Parathyroid adenoma (tissue), 2 donors: ENCODE results near the gene LIG4.
"Not testable (repeated sequence)": the region's sequence is repeated elsewhere in the genome, so short reads cannot be mapped to it uniquely, and the experiment has no call there.

Experiments used
- H2AFZ ChIP-seq: fragments of 300-600 bp; sonication (generic); one replicate; pipeline ENCODE4 v1.7.0; 2017; ENCODE audit warnings: antibody characterized with exemption, mild to moderate bottlenecking
- H3K27ac ChIP-seq: fragments of 300-600 bp; sonication (generic); one replicate; pipeline ENCODE4 v1.7.0; 2017
- H3K27me3 ChIP-seq: fragments of 300-600 bp; sonication (generic); one replicate; pipeline ENCODE4 v1.7.0; 2017; ENCODE audit warnings: low read length; ENCODE audit not compliant: control insufficient read depth, insufficient read depth
- H3K36me3 ChIP-seq: fragments of 300-600 bp; sonication (generic); one replicate; pipeline ENCODE4 v1.7.0; 2017; ENCODE audit warnings: low read length; ENCODE audit not compliant: control insufficient read depth, insufficient read depth
- H3K4me1 ChIP-seq: fragments of 300-600 bp; sonication (generic); one replicate; pipeline ENCODE4 v1.7.0; 2017; ENCODE audit warnings: control low read depth
- H3K4me2 ChIP-seq: fragments of 300-600 bp; sonication (generic); one replicate; pipeline ENCODE4 v1.7.0; 2017; ENCODE audit warnings: low read length
- H3K4me3 ChIP-seq: fragments of 300-600 bp; sonication (generic); one replicate; pipeline ENCODE4 v1.7.0; 2017; ENCODE audit warnings: low read depth, low read length
- H3K79me2 ChIP-seq: fragments of 300-600 bp; sonication (generic); one replicate; pipeline ENCODE4 v1.7.0; 2017; ENCODE audit warnings: control low read depth
- H3K9ac ChIP-seq: fragments of 300-600 bp; sonication (generic); one replicate; pipeline ENCODE4 v1.7.0; 2017; ENCODE audit warnings: mild to moderate bottlenecking
- H3K9me3 ChIP-seq: fragments of 300-600 bp; sonication (generic); one replicate; pipeline ENCODE4 v1.7.0; 2017; ENCODE audit warnings: low read length; ENCODE audit not compliant: control insufficient read depth
- TF ChIP-seq, protein P1 (sequence below): fragments of 300-600 bp; sonication (generic); IDR thresholded peaks from one replicate; pipeline ENCODE4 v1.7.0; 2017; ENCODE audit warnings: antibody characterized with exemption, mild to moderate bottlenecking
- donor health status: primary hyperparathyroidism.

Gene LIG4

DNA sequence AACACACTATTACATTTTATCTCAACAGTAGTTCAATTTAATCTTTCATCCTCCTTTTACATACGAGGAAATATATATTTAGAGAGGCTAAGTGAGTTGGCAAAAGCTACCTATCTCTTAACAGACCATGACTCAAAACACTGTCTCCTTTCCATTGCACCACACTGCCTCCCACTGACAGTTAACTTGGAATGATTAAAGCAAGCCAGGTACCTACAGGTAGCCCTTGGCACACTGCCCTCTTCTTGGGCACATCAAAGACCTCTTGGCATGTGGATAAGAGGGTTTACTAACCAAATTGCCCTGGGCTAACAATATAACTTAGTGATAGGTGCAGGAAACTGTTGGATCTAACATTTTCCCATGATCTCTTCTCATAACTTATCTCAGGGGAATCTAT, 4.7 kb upstream of the LIG4 start:
- Histone ChIP-seq H3K9me3 (no peaks in the 10 kb centered on the region), H3K4me1 (peaks cover 3% of the 10 kb centered on the region), H3K9ac (no peak overlapping the region), H3K79me2 (peaks cover 6% of the 10 kb centered on the region), H2AFZ (no peak overlapping the region), H3K27me3 (no peaks in the 10 kb centered on the region), H3K36me3 (no peaks in the 10 kb centered on the region), H3K27ac (no peak overlapping the region), H3K4me2 (peak overlapping the region; percentile 71), H3K4me3 (no peak overlapping the region)
- TF ChIP-seq, protein P1, sequence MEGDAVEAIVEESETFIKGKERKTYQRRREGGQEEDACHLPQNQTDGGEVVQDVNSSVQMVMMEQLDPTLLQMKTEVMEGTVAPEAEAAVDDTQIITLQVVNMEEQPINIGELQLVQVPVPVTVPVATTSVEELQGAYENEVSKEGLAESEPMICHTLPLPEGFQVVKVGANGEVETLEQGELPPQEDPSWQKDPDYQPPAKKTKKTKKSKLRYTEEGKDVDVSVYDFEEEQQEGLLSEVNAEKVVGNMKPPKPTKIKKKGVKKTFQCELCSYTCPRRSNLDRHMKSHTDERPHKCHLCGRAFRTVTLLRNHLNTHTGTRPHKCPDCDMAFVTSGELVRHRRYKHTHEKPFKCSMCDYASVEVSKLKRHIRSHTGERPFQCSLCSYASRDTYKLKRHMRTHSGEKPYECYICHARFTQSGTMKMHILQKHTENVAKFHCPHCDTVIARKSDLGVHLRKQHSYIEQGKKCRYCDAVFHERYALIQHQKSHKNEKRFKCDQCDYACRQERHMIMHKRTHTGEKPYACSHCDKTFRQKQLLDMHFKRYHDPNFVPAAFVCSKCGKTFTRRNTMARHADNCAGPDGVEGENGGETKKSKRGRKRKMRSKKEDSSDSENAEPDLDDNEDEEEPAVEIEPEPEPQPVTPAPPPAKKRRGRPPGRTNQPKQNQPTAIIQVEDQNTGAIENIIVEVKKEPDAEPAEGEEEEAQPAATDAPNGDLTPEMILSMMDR, result no peak

DNA sequence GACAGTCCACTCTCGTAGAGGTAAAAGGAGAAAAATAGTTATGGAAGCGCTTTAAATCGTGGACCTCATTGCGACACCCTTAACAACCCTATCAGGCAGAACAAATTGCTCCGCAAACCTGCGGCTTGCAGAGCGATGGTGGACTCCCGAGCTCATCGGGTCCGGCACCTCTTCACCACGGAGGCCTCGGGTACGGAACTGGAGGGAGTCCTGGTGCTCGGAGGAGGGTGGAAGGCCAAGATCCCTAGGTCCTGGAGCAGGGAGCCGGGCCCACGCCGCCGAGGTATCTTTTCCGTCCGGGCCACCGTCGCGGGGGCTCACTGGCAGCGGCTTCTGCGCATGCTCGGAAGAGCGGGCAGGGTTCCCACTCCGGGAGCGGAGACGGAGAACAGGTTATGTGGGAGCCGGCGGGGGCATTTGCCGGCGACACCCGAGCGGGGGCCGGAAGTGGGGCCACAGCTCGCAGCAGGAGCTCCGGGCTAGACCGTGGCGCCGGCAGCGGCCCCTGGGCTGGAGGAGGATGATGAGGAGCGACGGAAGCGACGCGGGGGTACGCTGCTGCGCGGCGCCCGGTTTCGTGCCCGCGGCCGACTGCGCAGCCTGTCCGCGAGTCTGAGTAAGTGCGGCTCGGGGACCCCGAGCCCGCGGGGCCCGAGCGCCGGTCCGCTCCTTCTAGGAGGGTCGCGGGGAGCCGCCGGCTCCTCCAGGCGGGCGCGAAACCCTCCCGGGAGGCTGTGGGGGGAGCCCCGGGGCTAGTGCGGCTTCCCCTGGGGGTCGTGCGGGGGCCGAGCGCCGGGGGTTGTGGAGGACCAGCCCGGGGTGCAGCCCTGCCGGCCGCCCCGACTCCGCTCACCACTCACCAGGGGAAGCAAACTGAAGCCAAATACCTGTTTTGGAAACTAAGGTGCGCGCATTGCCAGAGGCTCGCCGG, 3.0 kb upstream of the LIG4 start, which contains the start of gene ABHD13:
ABHD13 (plus strand) TSS at position 349 of the 931 bp plus-strand sequence. CDS start 10,827 bp downstream, outside the sequence.
- Histone ChIP-seq H3K4me2 (peak within 1 kb of the TSS; percentile 71), H3K4me3 (peak within 1 kb of the TSS; percentile 97), H2AFZ (peak within 1 kb of the TSS; percentile 96), H3K27me3 (no peaks in the 10 kb centered on the region), H3K4me1 (peaks cover 3% of the 10 kb centered on the region), H3K9ac (no peak within 1 kb of the TSS), H3K79me2 (peaks cover 6% of the 10 kb centered on the region), H3K27ac (peak within 1 kb of the TSS; percentile 78), H3K36me3 (no peaks in the 10 kb centered on the region), H3K9me3 (no peaks in the 10 kb centered on the region)
- TF ChIP-seq, protein P1, result no peak

DNA sequence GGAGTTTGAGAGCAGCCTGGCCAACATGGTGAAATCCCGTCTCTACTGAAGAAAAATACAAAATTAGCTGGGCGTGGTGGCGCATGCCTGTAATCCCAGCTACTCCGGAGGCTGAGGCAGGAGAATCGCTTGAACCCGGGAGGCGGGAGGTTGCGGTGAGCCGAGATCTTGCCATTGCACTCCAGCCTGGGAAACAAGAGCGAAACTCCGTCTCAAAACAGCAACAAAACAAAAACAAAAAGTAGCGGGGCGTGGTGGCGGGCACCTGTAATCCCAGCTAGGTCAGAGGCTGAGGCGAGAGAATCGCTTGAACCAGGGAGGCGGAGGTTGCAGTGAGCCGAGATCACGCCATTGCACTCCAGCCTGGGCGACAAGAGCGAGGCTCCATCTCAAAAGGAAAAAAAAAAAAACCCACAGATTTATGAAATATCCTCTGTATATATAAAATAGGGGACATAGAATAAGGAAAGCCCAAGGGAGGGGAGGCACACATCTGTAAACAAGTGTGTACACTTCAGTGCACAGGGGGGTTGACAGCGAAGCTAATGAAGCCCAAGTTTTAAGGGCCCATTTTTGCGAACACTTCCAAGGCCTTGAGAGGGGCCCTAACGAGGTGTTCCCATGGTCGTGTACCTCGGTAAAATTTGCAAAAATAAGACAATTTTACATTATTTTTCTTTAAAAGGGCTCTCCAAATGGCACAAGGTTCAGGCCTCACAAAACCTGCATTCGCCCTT, 2.1 kb upstream of the LIG4 start:
- not testable (repeated sequence) for H3K27me3 ChIP-seq, H3K36me3 ChIP-seq, H3K79me2 ChIP-seq, H3K4me1 ChIP-seq, H3K9me3 ChIP-seq, H3K9ac ChIP-seq
- Histone ChIP-seq H2AFZ (peak overlapping the region; percentile 96), H3K4me3 (peak overlapping the region; percentile 97), H3K4me2 (peak overlapping the region; percentile 71), H3K27ac (peak overlapping the region; percentile 78)

DNA sequence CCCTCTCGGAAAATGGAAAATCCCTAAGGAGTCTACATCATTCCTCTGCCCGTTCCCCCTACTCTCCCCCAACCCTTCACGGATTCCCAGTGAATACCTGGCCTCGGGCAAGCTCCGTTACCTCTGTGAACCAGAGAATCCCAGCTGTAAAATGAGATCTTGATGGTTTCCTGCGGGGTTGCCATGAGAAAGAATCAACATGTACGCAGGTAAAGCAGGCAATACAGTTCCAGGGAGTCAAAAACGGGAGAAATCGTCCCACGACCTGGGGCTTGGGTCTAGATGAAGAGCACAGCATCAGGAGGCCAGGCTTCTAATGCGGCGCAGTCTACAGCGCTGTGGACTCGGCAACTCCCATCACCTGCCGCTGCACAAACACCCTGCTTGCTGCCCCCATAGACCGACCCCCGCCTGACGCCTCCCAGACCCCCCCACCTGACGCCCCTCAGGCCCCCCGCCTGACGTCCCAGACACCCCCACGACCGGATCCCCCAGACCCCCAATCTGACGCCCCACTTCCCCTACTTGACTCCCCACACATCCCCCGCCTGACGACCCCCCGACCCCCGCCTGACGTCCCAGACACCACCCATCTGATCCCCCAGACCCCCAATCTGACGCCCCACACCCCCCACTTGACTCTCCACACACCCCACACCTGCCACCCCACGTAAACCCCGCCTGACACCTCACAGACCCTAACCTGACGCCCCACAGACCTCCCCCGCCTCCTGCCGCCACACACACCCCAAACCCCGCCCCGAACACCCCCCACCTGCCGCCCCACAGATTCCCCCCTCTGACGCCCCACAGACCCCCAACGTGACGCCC, 680 bp downstream of the LIG4 start:
- TF ChIP-seq, protein P1, result no peak
- Histone ChIP-seq H3K4me1 (peaks cover 3% of the 10 kb centered on the region), H3K4me2 (peak overlapping the region; percentile 12), H3K9ac (no peak overlapping the region), H3K36me3 (no peaks in the 10 kb centered on the region), H2AFZ (peak overlapping the region; percentile 69), H3K27me3 (no peaks in the 10 kb centered on the region), H3K79me2 (peaks cover 6% of the 10 kb centered on the region), H3K9me3 (peaks cover 3% of the 10 kb centered on the region), H3K27ac (peak overlapping the region; percentile 64), H3K4me3 (no peak overlapping the region)
